ENCODE data around the gene BRAT1.

Gene BRAT1

GRCh38 chr7:2559283-2559950, 4.1 kb upstream of the BRAT1 start:
- peak in 1 of 2 donors; percentile 29 for DNase-seq

- DNase-seq = peak; percentile 90 to 91
Measured at GRCh38 chr7:2558629-2559282, 3.4 kb upstream of the BRAT1 start, which contains the start of gene IQCE. IQCE (plus strand) TSS chr7:2558979; CDS start chr7:2559182, 203 bp downstream.

GRCh38 chr7:2554661-2555111, 638 bp downstream of the BRAT1 start:
- no peak for DNase-seq

GRCh38 chr7:2553831-2554581, 1.3 kb downstream of the BRAT1 start:
- no peak for DNase-seq

- no peak for DNase-seq
Measured at GRCh38 chr7:2553108-2553507, 2.2 kb downstream of the BRAT1 start.

GRCh38 chr7:2551418-2551817, 3.9 kb downstream of the BRAT1 start:
- no peak for DNase-seq

- no peak for DNase-seq
Measured at GRCh38 chr7:2546776-2547586, 8.3 kb downstream of the BRAT1 start.

GRCh38 chr7:2545746-2546425, 9.4 kb downstream of the BRAT1 start:
- no peak for DNase-seq

- no peak for DNase-seq
Measured at GRCh38 chr7:2544541-2545188, 10.7 kb downstream of the BRAT1 start.

GRCh38 chr7:2542916-2543871, 12.1 kb downstream of the BRAT1 start:
- no peak for DNase-seq

- DNase-seq = no peak
Measured at GRCh38 chr7:2542011-2542915, 13.1 kb downstream of the BRAT1 start.

GRCh38 chr7:2541291-2542010, 13.9 kb downstream of the BRAT1 start:
- DNase-seq = no peak

GRCh38 chr7:2540641-2541051, 14.7 kb downstream of the BRAT1 start:
- DNase-seq = no peak

- DNase-seq = no peak
Measured at GRCh38 chr7:2540133-2540532, 15.2 kb downstream of the BRAT1 start.

- DNase-seq = no peak
Measured at GRCh38 chr7:2539031-2539911, 16.1 kb downstream of the BRAT1 start.

GRCh38 chr7:2537981-2538851, 17.1 kb downstream of the BRAT1 start:
- no peak for DNase-seq

Data from stimulated activated CD4-positive, alpha-beta T cell treated with anti-CD3 and anti-CD28 coated beads, Interleukin-2, amount 100 ng/mL, for 48 hours (primary cell).